ENCODE measurements around the gene GLT1D1.

GRCh38 chr12:128947209-128947608, 93.9 kb downstream of the GLT1D1 start:
- TF ChIP-seq, protein P1, sequence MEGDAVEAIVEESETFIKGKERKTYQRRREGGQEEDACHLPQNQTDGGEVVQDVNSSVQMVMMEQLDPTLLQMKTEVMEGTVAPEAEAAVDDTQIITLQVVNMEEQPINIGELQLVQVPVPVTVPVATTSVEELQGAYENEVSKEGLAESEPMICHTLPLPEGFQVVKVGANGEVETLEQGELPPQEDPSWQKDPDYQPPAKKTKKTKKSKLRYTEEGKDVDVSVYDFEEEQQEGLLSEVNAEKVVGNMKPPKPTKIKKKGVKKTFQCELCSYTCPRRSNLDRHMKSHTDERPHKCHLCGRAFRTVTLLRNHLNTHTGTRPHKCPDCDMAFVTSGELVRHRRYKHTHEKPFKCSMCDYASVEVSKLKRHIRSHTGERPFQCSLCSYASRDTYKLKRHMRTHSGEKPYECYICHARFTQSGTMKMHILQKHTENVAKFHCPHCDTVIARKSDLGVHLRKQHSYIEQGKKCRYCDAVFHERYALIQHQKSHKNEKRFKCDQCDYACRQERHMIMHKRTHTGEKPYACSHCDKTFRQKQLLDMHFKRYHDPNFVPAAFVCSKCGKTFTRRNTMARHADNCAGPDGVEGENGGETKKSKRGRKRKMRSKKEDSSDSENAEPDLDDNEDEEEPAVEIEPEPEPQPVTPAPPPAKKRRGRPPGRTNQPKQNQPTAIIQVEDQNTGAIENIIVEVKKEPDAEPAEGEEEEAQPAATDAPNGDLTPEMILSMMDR (IDR thresholded peaks at IDR 0.05): no peak
- TF ChIP-seq POLR2A (IDR thresholded peaks at IDR 0.05) (no peak), POLR2AphosphoS5 (IDR thresholded peaks at IDR 0.05) (no peak)

Data from breast epithelium (tissue), 3 donors.